GM12892 (cell line): ENCODE results near the gene CTTN.

Experiments
- POLR2A ChIP-seq: IDR thresholded peaks from 2 replicates; pipeline ENCODE4 v1.6.1; 2011; ENCODE audit warnings: low read depth, low read length, control low read depth
- TAF1 ChIP-seq: IDR thresholded peaks from 2 replicates; pipeline ENCODE4 v1.6.1; 2011; ENCODE audit warnings: low read depth, mild to moderate bottlenecking, control low read depth, low read length, borderline replicate concordance

DNA sequence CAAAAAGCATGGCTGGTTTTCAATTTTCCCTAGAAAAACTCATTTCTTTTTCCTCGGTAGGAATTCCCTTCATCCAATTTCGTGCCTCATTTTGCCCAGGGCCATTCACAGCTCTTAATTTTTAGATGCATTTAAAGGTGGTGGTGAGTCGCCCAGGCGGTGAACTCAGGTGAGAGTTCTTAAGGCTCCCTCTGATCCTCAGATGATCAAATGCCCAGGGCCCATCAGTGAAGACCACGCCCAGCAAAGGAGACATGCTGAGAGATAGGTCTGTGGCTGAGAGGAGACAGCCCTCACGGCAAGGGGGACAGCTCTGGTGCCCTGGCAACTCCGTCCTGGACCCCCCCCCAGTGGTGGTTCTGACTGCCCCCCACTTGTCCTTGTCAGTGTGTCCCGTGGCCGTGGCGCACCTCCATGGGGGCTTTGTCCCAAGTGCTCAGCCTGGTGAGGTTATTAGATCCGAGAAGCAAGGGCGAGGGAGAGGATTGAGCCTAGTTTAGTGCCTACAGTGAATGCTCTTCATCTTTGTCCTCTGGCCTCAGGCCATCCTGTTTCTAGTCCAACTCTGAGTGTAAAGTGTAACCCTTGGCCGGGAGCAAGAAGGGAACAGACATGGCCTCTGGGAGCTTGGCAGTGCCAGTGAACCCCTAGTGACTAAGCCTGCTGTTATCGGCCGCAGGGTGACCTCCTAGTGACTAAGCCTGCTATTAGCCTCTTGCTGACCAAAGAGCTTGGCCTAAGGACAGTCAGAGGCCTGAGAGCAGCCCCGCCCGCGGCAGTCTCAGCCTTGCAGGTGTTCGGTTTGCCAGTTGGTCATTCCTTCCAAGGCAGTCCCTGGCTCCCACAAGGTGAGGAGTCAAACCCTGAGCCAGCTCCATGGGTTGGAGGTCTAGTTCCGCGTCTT is 83.5 kb downstream of the CTTN start:
- no peak for TF ChIP-seq POLR2A
- no peak for TF ChIP-seq TAF1
